Endometrial microvascular endothelial cells (primary cell): ENCODE results near the gene TRIM61. TPM values are rescaled to one million over a fixed set of nuclear protein-coding genes. Genes with fewer than 3 reads are reported as not detected.
"Not testable (repeated sequence)": the region's sequence is repeated elsewhere in the genome, so short reads cannot be mapped to it uniquely, and the experiment has no call there.

Experiments
- in situ Hi-C: cut with HindIII; loops from 2 replicates; pipeline ENCODE4 v1.10.0; 2017; ENCODE audit warnings: low sequenced_read_pairs, low pct_unique_long_range_greater_than_20kb; ENCODE audit errors: inconsistent ontology term
- total RNA-seq: library from RNA; depleted of rRNA; stranded (reverse); fragments of >200 nt; gene quantifications from one replicate; pipeline ENCODE4 v1.2.3, GENCODE V29; 2015; ENCODE audit errors: inconsistent ontology term

TRIM61 gene
- total RNA-seq, result not detected

DNA sequence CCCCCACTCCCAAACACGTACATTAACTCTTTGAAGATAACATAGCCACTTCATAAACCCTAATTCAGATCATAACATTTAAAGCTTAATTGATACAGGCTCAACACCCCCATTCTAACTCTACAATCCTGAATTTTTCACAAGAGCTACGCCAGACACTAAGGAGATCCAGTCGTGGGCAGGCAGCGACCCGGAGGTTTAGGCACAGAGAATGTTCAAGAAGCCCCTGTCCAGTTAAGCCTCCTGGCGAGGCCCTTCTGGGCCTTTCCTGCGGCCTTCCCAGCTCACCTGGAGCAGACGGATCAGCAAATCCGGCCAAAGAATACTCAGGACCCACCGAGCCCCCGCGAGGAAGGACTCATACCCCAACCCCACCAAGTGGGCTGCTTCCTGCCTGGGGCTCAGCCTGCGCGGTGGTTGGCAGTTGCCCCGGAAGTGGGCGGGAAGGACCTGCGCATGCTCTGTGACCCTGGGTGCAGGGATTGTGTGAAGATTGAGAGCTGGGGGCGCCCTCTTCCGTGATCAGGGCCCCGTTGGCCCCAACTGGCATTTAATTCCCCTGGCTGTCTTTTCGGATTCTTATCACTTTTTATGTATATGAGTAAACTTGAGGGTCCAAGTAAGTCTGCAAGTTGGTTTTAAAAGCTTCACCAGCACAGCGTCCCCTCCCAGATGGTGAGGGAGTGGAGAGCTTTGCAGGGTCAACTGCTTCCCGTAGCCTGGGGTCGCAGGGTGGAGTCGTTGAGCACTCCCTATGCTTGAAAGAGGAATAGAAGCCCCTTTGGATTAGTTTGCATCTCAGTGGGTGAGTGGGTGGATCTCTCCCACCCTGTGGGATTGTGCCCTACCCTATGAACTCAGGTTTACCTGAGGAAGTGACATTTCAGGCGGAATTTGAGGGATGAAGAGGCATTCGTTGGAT lies at the start of gene TRIM61:
Gene TRIM61 (minus strand): TSS at position 415 of the 922 bp plus-strand sequence. CDS start 7,655 bp downstream, outside the sequence.
- in situ Hi-C loops, result no loop called here

DNA sequence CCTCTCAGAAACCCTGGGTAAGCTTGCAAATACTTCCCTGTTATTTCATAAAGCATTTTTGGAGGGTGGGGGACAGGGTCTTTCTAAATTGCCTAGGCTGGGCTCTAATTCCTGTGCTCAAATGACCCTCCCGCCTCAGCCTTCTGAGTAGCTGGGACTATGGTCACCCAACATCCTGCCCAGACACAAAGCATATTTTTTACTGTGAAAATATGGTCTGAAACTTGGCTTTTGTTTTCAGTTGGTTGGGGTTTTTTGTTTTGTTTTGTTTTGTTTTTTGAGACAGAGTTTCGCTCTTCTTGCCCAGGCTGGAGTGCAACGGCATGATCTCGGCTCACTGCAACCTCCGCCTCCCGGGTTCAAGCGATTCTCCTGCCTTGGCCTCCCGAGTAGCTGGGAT lies 48.3 kb upstream of the TRIM61 start:
- in situ Hi-C loops, result not testable (repeated sequence)

GRCh38 chr4:165019995-165020394 lies 42.5 kb upstream of the TRIM61 start:
- in situ Hi-C loops, result not testable (repeated sequence)

DNA sequence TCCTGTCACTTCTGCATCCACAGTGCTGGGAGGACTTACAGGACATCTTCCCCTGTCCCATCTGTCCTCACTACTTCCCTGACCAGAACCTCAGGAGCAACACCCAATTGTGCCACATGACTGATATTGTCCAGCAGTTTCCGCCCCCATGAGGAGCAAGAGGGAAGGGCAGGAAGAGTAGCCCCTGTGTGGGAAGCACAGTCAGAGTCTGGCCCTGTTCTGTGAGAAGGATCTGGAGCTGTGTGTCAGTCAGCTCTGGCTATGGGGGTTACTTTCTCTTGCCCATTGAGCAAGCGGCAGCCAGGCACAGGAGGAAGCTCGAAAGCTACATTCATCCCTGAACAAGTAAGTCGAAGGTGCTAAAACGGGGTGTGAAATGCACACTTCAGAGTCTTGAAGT lies 39.5 kb upstream of the TRIM61 start:
- in situ Hi-C loops, result no loop called here

DNA sequence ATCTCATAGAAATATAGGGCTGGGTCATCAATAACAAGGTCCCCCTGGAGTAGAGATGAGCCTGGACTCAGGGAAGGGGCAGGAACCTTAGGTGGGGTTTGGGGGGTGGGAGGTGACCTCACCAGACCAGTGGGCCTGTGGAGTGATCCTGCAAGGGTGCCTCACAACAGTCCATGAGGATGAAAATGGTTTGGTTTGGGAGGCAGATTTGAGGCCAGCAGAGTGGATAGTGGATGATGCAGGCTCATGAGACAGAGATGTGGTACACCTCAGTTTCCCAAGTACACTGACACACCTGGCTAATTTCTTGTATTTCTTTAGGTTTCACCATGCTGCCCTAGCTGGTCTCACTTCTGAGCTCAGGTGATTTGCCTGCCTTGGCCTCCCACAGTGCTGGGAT lies 36.2 kb upstream of the TRIM61 start:
- in situ Hi-C loops, result no loop called here

GRCh38 chr4:165011403-165011802 lies 33.9 kb upstream of the TRIM61 start:
- in situ Hi-C loops, result no loop called here

- in situ Hi-C loops, result no loop called here
These were observed 33.5 kb upstream of the TRIM61 start for GRCh38 chr4:165010991-165011390.

DNA sequence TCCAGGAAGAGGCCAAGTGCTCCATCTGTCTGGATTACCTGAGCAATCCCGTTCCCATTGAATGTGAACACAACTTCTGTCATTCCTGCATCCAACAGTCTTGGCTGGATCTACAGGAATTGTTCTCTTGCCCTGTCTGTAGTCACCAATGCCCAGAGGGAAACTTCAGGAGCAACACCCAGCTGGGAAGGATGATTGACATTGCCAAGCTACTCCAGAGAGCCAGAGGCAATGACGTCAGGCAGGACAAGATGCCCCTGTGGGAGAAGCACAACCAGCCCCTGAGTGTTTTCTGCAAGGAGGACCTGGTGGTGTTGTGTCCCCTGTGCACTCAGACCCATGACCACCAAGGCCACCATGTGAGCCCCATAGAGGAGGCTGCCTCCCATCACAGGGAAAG lies 33.0 kb upstream of the TRIM61 start:
- in situ Hi-C loops, result no loop called here

DNA sequence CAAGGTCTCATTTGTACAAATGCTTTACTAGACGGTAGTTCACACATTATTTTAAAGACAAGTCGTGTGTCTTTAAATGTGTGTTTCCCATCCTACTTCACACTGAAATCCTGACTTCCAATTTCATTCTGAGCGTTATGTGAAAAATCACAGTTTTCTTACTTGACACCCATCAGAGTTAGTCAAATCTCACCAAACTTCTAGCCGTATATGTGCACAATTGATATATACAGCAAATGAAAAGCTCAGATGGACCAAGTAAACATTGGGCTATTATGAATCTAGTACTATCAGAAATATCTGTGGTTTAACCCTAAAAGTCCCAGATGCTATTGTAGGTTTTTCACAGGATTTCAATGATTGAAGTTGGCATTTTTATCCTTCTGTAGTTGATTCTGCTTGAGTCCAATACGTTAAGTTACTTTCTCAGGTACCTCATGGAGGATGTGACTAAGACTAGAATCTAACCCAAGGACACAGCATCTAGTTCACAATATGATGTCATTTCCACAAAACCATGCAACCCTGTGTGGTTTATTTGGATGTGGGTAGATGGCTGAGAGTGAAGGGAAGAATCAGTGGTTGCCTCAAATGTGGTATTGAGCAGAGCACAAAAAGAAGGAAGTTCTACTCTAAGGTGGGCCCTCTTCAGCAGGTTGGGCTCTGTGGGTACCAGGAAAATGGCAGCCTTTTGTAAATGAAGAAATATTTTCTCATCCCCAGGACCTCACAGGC lies 32.2 kb upstream of the TRIM61 start:
- in situ Hi-C loops, result no loop called here

DNA sequence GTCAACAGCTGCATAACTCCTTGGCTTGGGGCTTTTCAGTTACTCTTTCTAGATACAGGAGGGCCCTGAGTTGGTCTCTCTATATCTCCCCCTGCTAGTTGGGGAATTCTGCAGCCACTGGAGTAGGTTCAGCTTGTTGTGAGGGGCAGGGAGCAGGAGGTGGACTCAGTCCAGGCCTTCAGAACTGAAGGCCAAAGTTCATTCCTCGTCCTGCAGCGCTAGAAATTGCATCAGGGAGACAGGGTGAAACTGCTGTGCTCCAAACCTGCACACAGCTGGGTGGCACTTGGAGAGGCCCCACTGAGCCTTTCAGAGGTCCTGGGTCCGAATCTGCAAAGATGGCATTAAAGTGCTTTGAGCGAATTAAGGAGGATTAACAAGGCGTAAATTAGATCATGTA lies 29.4 kb upstream of the TRIM61 start:
- in situ Hi-C loops, result no loop called here

DNA sequence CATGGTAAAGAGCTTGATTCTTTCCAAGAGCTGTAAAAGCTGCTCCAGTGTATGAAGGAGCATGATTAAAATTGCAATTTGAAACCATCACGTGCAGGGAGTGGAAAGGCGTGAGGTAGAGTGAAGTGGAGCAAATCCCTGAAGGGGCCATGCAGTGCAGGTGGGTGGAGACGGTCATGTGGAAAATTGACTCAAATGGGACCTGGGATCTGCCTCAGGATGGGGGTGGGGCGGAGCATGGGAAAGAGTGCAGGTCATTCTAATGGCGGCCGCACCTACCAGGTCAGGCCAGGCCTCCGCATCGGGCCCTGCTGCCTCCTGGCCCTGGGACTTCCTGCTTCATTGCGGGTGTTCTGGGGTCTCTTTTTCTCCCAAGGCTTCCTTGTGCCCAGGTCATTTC lies 29.0 kb upstream of the TRIM61 start:
- in situ Hi-C loops, result no loop called here

GRCh38 chr4:165005352-165005925 lies 28.0 kb upstream of the TRIM61 start:
- in situ Hi-C loops, result no loop called here

- in situ Hi-C loops, result not testable (repeated sequence)
These were observed 24.5 kb upstream of the TRIM61 start for GRCh38 chr4:165001957-165002356.

DNA sequence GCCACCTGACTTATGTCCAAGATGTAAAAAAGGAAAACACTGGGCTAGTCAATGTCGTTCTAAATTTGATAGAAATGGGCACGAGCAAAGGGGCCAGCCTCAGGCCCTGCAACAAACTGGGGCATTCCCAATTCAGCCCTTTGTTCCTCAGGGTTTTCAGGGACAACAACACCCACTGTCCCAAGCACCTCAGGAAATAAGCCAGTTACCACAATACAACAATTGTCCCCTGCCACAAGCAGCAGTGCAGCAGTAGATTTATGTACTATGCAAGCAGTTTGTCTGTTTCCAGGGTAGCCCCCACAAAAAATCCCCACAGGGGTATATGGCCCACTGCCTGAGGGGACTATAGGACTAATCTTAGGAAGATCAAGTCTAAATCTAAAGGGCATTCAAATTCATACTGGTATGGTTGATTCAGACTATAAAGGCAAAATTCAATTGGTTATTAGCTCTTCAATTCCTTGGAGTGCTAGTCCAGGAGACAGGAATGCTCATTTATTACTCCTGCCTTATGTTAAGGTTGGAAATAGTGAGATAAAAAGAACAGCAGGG lies 21.1 kb upstream of the TRIM61 start:
- in situ Hi-C loops, result not testable (repeated sequence)

- in situ Hi-C loops, result no loop called here
These were observed 20.5 kb upstream of the TRIM61 start for GRCh38 chr4:164997941-164998340.

DNA sequence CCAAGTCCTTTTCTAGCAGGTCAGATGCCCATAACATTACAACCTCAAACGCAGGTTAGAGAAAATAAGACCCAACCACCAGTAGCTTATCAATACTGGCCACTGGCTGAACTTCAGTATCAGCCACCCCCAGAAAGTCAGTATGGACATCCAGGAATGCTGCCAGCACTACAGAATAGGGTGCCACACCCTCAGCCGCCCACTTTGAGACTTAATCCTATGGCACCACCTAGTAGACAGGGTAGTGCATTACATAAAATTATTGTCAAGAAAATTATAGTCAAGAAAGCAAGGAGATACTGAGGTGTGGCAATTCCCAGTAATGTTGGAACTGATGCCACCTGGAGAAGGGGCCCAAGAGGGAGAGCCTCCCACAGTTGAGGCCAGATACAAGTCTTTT lies 19.9 kb upstream of the TRIM61 start:
- in situ Hi-C loops, result no loop called here

- in situ Hi-C loops, result not testable (repeated sequence)
These were observed 18.7 kb upstream of the TRIM61 start for GRCh38 chr4:164996123-164996522.

GRCh38 chr4:164990786-164991185 lies 13.3 kb upstream of the TRIM61 start:
- in situ Hi-C loops, result not testable (repeated sequence)

DNA sequence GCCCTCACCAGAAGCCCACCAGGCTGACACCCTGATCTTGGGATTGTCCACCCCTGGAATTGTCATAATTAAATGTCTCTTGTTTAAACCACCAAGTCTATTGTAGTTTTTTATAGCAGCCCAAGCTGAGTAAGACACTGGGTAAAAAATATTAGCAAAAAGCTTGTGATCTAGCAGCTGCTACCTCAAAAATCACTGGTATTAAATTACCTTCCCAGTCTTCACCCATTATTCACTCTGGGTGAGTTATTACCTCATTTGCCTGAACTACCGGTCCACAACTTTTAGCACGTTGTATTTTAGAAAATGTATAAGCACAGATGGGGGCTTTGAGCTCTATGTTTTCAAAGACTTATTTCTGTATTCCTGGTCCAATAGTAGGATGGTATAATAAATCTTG lies 12.0 kb upstream of the TRIM61 start:
- in situ Hi-C loops, result no loop called here
